GM19452 (cell line): ENCODE results near the gene TNRC6C.
"Not testable (repeated sequence)": the region's sequence is repeated elsewhere in the genome, so short reads cannot be mapped to it uniquely, and the experiment has no call there.

Experiments
- ATAC-seq: cut with Tn5 transposase; IDR thresholded peaks from one replicate; pipeline ENCODE4 v1.9.1; 2021; ENCODE audit not compliant: unreplicated experiment

TNRC6C gene

GRCh38 chr17:77962348-77962747, 3.8 kb downstream of the TNRC6C start:
- ATAC-seq = no peak

- no peak for ATAC-seq
These were observed 4.9 kb downstream of the TNRC6C start for GRCh38 chr17:77963441-77963840.

- no peak for ATAC-seq
These were observed 6.8 kb downstream of the TNRC6C start for GRCh38 chr17:77965352-77965751.

GRCh38 chr17:77966476-77966875, 8.0 kb downstream of the TNRC6C start:
- no peak for ATAC-seq

DNA sequence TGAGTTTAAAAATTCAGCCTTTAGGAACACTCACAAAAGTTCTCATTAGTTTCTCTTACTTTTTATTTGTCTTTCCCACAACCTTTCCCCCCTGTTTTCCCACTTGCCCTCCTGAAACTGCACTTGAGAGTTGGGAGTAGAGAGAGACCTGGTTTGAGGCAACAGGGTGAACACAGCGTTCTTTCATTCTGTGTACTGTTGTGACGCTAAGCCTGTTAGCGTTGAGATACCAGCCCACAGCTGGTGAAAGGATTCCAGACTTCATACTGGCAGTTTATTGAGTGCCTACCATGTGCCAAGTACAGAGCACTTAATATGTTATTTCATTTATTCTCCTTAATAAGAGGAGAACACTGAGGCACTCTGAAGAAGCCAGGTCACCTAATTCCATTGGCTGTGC, 10.3 kb downstream of the TNRC6C start:
- no peak for ATAC-seq

- ATAC-seq = not testable (repeated sequence)
These were observed 13.8 kb downstream of the TNRC6C start for GRCh38 chr17:77972271-77972670.

- no peak for ATAC-seq
These were observed 15.4 kb downstream of the TNRC6C start for GRCh38 chr17:77973953-77974352.

DNA sequence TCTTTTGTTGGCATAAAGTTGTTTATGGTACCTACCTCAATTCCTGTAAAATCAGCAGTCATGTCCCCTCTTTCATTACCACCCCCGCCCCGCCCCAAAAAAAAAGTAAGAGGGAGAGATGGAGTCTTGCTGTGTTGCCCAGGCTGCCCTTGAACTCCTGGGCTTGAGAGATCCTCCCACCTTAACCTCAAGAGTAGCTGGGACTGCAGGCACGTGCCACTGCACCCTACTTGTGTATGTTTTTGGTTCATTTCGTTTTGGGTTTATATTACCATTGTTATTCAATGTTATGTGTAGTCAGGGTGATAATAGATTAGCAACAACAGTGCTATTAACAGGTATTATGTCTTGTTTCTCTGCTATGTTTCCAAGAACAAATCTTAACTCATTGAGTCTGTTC, 15.9 kb downstream of the TNRC6C start:
- ATAC-seq = no peak

DNA sequence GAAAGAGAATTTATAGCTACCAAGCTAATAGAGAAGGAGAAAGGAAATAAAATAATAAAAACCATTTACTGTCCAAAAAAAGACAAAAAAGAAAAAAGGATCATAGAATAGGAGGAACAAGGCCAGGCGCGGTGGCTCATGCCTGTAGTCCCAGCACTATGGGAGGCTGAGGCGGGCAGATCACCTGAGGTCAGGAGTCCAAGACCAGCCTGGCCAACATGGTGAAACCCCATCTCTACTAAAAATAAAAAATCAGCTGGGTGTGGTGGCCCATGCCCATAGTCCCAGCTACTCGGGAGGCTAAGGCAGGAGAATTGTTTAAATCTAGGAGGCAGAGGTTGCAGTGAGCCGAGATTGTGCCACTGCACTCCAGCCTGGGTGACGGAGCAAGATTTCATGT, 23.9 kb downstream of the TNRC6C start:
- ATAC-seq = not testable (repeated sequence)

DNA sequence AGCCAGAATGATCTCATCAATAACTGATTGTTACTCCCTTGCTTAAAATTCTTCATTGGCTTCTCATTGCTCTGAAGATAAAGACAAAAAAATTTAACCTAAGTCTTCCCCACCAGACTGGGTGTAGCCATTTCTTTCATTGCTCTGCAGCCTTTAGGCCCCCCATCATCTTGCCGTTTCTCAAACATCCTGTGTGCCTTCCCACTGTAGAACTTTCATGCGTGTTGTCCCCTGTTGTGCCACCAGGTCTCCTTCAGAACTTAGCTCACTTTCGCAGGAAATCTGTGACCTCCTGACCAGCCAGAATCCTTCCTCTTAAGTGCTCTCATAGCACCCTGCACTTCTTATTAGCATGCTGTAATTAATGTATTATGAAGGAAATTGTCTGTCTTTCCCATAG, 31.8 kb downstream of the TNRC6C start:
- no peak for ATAC-seq

DNA sequence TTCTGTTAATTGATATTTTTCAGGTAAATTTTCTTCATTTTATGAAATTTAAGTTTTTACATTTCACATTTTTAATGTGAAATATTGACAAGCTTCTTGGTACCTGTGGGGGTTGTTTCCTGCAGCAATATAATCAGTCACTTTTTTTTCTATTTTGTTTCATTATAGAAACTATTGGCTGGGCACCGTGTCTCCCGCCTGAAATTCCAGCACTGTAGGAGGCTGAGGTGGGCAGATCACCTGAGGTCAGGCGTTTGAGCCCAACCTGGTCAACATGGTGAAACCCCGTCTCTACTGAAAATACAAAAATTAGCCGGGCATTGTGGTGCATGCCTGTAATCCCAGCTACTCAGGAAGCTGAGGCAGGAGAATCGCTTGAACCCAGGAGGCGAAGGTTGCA, 35.2 kb downstream of the TNRC6C start:
- not testable (repeated sequence) for ATAC-seq

- ATAC-seq = no peak
These were observed 36.8 kb downstream of the TNRC6C start for GRCh38 chr17:77995146-77995852.

- no peak for ATAC-seq
These were observed 37.8 kb downstream of the TNRC6C start for GRCh38 chr17:77996256-77996655.

DNA sequence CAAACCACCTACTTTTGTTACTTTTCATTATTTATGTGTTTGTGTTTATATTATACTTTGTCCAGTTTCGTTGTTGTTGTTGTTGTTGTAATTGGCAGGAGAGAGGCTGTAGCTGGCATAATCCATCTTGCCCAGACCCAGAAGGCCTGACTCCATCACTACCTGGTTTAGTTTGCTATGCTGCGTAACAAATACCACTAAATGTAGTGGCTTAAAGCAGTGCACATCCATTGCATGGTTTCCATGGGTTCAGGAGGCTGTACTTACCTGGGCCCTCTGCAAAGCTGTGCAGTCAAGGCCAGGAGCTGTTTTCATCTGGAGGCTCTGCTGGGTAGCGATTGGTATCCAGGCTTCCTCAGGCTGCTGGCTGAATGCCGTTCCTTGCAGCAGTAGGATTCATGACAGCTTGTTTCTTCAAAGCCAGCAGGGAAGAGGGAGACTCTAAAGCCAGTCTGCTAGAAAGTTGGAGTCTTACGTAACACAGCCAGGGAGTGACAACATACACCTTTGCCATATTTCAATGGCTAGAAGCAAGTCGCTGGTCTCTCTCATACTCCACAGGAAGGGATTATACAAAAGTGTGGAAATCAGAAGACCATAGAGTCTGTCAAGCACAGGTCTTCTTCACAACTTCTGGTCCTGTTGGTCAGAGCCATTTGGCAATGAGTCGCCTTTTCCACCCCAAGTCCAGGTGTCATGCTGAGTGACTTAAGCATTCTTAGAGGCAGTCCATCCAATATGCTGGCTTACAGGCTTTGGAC, 41.1 kb downstream of the TNRC6C start:
- ATAC-seq = no peak

- ATAC-seq = no peak
These were observed 41.8 kb downstream of the TNRC6C start for GRCh38 chr17:78000341-78000740.

DNA sequence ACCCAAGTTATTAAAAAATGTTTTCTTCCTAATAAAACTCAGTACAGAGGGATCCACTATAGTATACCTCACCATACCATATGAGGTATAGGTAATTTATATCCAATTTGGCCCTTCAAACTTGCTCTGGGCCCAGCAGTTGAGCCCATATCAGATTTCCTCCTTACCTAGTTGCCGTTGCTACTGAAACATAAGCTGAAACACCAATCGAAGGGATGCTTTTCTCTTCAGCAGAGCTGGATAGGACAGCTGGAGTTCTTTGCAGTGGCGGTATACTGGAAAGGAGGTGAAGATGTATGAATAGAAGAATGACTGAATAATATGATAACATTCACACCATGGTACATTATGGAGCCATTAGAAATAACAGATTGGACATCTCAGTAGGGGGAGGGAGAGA, 42.7 kb downstream of the TNRC6C start:
- ATAC-seq = no peak

- ATAC-seq = no peak
These were observed 43.1 kb downstream of the TNRC6C start for GRCh38 chr17:78001612-78002011.

- ATAC-seq = no peak
These were observed 43.7 kb downstream of the TNRC6C start for GRCh38 chr17:78002166-78002565.

DNA sequence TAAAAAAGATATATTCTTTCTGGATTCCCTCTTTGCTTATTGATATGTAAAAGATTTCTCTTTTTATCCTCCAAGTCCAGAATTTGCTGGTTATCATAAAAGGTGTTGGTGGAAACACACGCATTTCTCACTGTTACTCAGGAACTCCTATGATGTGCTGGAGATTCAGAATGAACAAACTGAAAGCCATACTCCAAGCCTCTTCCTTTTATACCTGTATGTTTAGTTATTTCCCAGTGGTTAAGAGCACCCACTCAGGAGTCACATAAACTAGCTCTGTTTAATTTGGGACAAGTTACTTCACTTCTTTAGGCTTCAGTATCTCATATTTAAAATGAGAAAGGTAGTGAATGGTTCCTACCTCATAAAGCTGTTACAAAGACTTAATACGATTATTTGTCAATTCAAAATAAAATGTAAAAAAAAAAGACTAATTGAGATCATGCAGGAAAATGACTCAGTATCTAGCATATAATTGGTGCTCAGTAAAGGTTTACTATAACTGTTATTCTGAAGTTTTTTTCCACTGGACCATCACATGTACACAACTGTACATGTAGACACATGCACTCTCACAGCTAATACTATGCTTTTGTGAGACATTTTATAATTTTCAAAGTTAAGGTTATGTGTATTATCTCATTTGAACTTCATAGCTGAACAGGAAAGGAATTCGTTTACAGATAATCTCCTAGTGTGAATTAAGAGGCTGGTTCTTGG, 47.1 kb downstream of the TNRC6C start:
- no peak for ATAC-seq

DNA sequence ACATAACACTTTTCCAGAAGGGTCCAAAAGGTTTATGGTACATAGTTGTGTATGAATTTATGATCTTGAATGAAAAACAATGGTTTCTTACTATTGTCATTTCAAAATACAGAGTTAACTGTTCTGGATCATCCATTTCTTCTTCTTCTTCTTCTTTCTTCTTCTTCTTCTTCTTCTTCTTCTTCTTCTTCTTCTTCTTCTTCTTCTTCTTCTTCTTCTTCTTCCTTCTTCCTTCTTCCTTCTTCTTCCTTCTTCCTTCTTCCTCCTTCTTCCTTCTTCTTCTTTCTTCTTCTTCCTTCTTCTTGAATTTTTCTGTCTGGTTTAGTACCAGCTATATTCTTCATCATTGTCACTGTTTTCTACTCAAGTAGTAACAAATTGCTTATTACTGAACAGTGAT, 47.8 kb downstream of the TNRC6C start:
- ATAC-seq = no peak

DNA sequence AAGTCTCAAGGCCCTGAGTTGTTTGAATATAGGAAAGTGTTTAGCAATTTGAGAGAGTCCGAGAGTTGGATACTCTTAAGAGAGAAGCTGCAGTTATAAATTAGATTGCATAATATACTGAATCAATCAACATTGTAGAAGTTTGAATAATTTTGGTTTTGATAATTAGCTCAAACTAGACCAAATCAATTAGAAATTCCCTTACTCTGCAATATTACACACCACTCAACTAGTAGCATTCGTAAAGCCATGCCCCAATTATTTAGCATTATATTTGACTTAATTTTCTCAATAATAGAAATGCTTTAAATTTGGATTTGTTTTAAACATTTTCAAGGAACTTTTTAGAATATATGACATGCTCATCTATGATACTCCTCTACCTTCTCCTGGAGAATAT, 49.1 kb downstream of the TNRC6C start:
- no peak for ATAC-seq

- ATAC-seq = no peak
These were observed 52.3 kb downstream of the TNRC6C start for GRCh38 chr17:78010759-78011158.
